ENCODE measurements around the gene PVALEF. TPM values are rescaled to one million over a fixed set of nuclear protein-coding genes. Genes with fewer than 3 reads are reported as not detected.

Gene PVALEF
- total and polyA plus RNA-seq, 2 experiments from 2014 or later: 0.37 to 0.86 TPM

DNA sequence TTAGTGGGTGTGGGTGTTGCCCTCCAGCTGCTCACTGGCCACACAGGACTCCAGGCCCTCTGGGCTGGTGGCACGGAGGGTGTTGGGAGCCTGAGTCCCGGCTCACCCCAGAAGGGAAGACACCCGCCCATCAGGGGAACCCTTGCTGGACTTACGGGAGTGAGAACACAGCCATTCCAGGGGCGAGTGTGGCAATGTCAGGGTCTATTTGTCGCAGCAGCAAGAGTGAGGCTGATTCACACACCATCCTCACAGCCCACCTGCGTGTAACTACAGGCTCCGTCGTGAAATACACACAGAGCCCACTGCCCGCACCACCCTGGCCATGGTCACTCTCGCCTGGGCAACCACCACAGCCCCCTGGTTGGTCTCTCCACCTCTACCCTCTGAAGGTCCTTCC, 18.5 kb downstream of the PVALEF start:
- no peaks in the 10 kb centered on the region for H3K9me3 ChIP-seq (ENCODE audit: low read depth)
- no peak overlapping the region for H3K4me3 ChIP-seq
- DNase-seq (ENCODE audit: low read depth in 1 of 2, low spot score in 1 of 2): no peak
- H3K27me3 ChIP-seq: no peaks in the 10 kb centered on the region
- H3K4me1 ChIP-seq (ENCODE audit: low read depth): peaks cover 12% of the 10 kb centered on the region
- no peak overlapping the region for H3K27ac ChIP-seq
- no peak for TF ChIP-seq CTCF (IDR thresholded peaks at IDR 0.05; ENCODE audit: low read depth, low read length)
- no peaks in the 10 kb centered on the region for H3K36me3 ChIP-seq

- no peak overlapping the region for H3K27ac ChIP-seq
- no peak overlapping the region for H3K4me3 ChIP-seq
- peaks cover 10% of the 10 kb centered on the region for H3K4me1 ChIP-seq (ENCODE audit: low read depth)
- no peak for TF ChIP-seq CTCF (IDR thresholded peaks at IDR 0.05; ENCODE audit: low read depth, low read length)
- H3K36me3 ChIP-seq: no peaks in the 10 kb centered on the region
- DNase-seq (ENCODE audit: low read depth in 1 of 2, low spot score in 1 of 2): peak in 1 of 2 donors; percentile 67
- no peaks in the 10 kb centered on the region for H3K27me3 ChIP-seq
- no peaks in the 10 kb centered on the region for H3K9me3 ChIP-seq (ENCODE audit: low read depth)
Observed at GRCh38 chr17:81184555-81184954, 19.2 kb downstream of the PVALEF start.

DNA sequence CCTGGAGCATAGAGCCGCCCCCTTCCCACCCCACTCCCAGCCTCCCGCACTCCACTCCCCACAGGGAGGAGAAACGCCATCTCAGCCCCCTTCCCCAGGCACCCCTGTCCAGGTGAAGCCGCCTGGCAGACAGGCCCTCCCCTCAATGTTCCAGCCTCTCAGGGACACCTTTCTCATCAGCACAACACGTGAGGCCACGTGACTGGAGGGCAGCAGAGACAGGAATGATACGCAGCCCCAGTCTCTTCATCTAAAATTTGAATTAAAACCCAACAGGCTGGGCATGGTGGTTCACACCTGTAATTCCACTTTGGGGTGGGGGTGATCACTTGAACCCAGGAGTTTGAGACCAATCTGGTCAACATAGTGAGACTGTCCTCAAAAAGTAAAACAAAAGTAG, 20.9 kb downstream of the PVALEF start:
- no peak for TF ChIP-seq CTCF (IDR thresholded peaks at IDR 0.05; ENCODE audit: low read depth, low read length)
- H3K27me3 ChIP-seq: no peaks in the 10 kb centered on the region
- H3K4me1 ChIP-seq (ENCODE audit: low read depth): no peaks in the 10 kb centered on the region
- no peaks in the 10 kb centered on the region for H3K36me3 ChIP-seq
- H3K9me3 ChIP-seq (ENCODE audit: low read depth): no peaks in the 10 kb centered on the region
- no peak overlapping the region for H3K27ac ChIP-seq
- DNase-seq (ENCODE audit: low read depth in 1 of 2, low spot score in 1 of 2): no peak
- H3K4me3 ChIP-seq: no peak overlapping the region

DNA sequence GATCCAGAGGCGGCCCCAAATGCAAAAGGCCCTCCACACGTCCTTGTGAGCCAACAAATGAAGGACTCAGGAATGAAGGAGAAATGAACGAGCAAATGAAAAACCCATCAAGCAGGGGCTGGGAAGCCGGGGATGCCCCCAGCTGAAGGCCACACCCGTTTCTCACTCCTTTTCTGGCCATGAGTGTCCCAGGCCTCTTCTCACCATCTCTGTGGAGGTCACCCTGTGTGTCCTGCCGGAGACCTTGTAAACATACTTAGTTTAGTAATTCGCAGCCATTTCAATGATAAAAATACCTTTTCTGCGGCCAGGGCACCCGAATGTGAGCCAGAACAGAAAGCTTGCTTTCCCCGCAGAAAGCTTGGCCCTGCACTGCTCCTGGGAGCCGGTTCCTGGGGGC, 21.8 kb downstream of the PVALEF start:
- no peak for DNase-seq (ENCODE audit: low read depth in 1 of 2, low spot score in 1 of 2)
- Histone ChIP-seq H3K9me3 (ENCODE audit: low read depth) (no peaks in the 10 kb centered on the region), H3K4me1 (ENCODE audit: low read depth) (no peaks in the 10 kb centered on the region), H3K27ac (no peak overlapping the region), H3K4me3 (no peak overlapping the region), H3K27me3 (no peaks in the 10 kb centered on the region), H3K36me3 (no peaks in the 10 kb centered on the region)
- TF ChIP-seq CTCF (IDR thresholded peaks at IDR 0.05; ENCODE audit: low read depth, low read length): no peak

DNA sequence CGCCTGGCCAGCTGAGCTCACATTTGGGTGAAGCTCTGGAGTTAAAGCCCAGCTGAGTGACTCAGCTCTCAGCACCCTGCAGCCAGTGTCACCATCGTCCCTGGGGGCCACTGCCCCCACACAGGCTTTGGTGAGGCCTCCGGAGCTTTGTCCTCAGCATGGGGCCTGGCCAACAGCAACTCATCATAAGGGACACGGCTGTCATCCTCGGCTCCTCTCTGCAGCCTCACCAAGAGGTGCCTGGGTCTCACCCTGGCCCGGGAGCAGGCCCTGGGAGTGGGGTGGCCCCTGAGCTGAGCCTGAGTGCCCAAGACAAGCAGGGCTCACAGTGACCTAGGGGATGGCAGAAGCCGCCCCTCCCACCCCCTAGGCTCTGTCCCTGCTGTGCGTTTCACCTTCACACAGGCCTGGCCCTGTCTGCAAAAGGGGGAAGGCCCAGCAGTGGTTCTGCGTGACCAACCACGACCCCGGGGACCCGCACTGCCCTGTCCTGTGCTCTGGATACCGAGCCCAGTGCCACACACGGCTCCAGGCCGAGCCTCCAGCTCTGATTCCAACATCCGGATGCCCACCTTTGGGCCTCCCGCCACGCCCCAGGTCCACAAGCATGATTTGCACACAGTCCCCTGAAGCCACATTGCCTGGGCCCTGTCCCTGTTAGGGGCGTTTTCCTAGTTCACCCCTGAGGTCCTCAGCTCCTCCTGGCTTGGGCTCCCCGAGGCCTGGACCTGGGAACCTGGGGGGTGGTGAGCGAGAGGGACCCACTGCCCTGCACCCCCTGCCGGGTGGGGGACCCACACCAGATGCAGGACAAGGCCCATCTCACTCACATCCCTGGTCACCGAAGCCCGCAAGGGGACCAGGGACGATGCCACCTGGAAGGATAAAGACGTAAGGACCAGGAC, 22.5 kb downstream of the PVALEF start:
- Histone ChIP-seq H3K4me3 (no peak overlapping the region), H3K27me3 (no peaks in the 10 kb centered on the region), H3K36me3 (no peaks in the 10 kb centered on the region), H3K27ac (no peak overlapping the region), H3K9me3 (ENCODE audit: low read depth) (no peaks in the 10 kb centered on the region), H3K4me1 (ENCODE audit: low read depth) (no peaks in the 10 kb centered on the region)
- TF ChIP-seq CTCF (IDR thresholded peaks at IDR 0.05; ENCODE audit: low read depth, low read length): no peak
- no peak for DNase-seq (ENCODE audit: low read depth in 1 of 2, low spot score in 1 of 2)
